Right kidney (tissue), 1 donor: ENCODE measurements around the gene GTSE1.
A peak's percentile ranks its signal among the peaks of the same experiment; 100 is the strongest.

Experiments
- DNase-seq: peaks from one replicate; pipeline ENCODE4 v3.0.0-alpha.2; 2016

GTSE1 gene

GRCh38 chr22:46379066-46379930 is 82.6 kb downstream of the GTSE1 start:
- DNase-seq: peak; percentile 65

DNA sequence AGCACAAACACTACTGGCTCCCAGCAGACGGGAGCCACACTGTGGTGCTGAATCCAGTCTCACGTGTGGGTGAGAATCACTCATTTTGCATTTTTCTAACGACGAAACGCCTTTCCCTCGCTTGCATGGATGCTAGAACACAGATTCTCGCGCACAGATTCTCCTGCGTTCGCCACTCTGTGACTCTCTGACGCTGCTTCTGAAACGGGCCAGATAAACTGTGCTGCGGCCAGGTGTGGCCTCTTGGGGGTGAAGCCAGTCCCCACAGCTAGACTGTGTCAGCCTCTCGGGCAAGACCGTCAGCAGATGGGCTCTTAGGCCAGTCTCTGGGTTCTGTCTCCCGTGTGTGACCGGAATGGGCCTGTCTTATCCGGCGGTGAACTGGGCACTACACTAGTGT is 83.4 kb downstream of the GTSE1 start:
- no peak for DNase-seq
